Duodenal mucosa (tissue), 2 donors: Measurements from ENCODE around the gene ENO2.

Experiments
- H3K27ac ChIP-seq: one replicate; pipeline ENCODE4 v1.7.0; 2013; ENCODE audit warnings: low read depth, low read length
- H3K27me3 ChIP-seq, 2 donors: one replicate each; pipeline ENCODE4 v1.7.0; 2013; ENCODE audit warnings: low read length in 2 of 2, control low read depth in 1 of 2; ENCODE audit not compliant: insufficient read depth in 2 of 2, control insufficient read depth in 1 of 2
- H3K36me3 ChIP-seq, 2 donors: one replicate each; pipeline ENCODE4 v1.7.0; 2013; ENCODE audit warnings: low read length in 2 of 2, control low read depth in 1 of 2; ENCODE audit not compliant: insufficient read depth in 2 of 2, control insufficient read depth in 1 of 2
- H3K4me1 ChIP-seq, 2 donors: one replicate each; pipeline ENCODE4 v1.7.0; 2013; ENCODE audit warnings: low read length in 2 of 2, control low read depth in 1 of 2; ENCODE audit not compliant: insufficient read depth in 2 of 2, control insufficient read depth in 1 of 2
- H3K4me3 ChIP-seq, 2 donors: one replicate each; pipeline ENCODE4 v1.7.0; 2013; ENCODE audit warnings: low read length in 2 of 2, low read depth in 1 of 2
- H3K9ac ChIP-seq, 2 donors: one replicate each; pipeline ENCODE4 v1.7.0; 2013; ENCODE audit warnings: low read length in 2 of 2, low read depth in 1 of 2
- H3K9me3 ChIP-seq, 2 donors: one replicate each; pipeline ENCODE4 v1.7.0; 2013; ENCODE audit warnings: low read length in 2 of 2, control low read depth in 1 of 2; ENCODE audit not compliant: control insufficient read depth in 1 of 2

ENO2 gene

GRCh38 chr12:6923851-6924250 is 9.5 kb downstream of the ENO2 start:
- Histone ChIP-seq H3K27me3 (no peaks in the 10 kb centered on the region), H3K9me3 (no peaks in the 10 kb centered on the region), H3K36me3 (peaks cover 0 to 5% of the 10 kb centered on the region in 2 donors), H3K27ac (no peak overlapping the region), H3K4me1 (peaks cover 30 to 37% of the 10 kb centered on the region in 2 donors), H3K4me3 (no peak overlapping the region), H3K9ac (peak overlapping the region in 1 of 2 donors; percentile 78)

DNA sequence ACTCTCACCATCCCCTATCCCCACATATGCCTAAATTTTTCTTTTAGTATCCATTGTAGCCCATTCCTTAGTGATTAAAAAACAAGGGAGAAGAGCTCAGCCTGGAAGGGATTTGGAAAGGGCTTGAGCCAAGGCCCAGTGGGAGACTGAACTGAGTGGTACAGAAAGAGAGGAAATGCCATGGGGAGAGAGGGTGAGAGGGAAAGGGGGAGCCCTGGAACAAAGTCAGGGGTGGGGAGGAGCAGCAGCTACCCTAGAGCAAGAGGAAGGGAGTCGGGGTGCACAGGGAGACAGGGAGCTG is 10.8 kb downstream of the ENO2 start:
- peak overlapping the region; percentile 55 to 78 for H3K9ac ChIP-seq
- H3K27ac ChIP-seq = peak overlapping the region; percentile 77
- H3K9me3 ChIP-seq = no peaks in the 10 kb centered on the region
- no peaks in the 10 kb centered on the region for H3K27me3 ChIP-seq
- H3K4me1 ChIP-seq = peaks cover 43 to 51% of the 10 kb centered on the region in 2 donors
- peak overlapping the region in 1 of 2 donors; percentile 46 for H3K4me3 ChIP-seq
- H3K36me3 ChIP-seq = no peaks in the 10 kb centered on the region

GRCh38 chr12:6925540-6926279 is 11.3 kb downstream of the ENO2 start:
- peak overlapping the region; percentile 46 to 52 for H3K4me3 ChIP-seq
- H3K27me3 ChIP-seq = no peaks in the 10 kb centered on the region
- peak overlapping the region; percentile 77 for H3K27ac ChIP-seq
- peak overlapping the region; percentile 55 to 78 for H3K9ac ChIP-seq
- H3K4me1 ChIP-seq = peaks cover 45 to 53% of the 10 kb centered on the region in 2 donors
- no peaks in the 10 kb centered on the region for H3K9me3 ChIP-seq
- no peaks in the 10 kb centered on the region for H3K36me3 ChIP-seq

- Histone ChIP-seq H3K36me3 (no peaks in the 10 kb centered on the region), H3K27ac (peak within 1 kb of the TSS; percentile 86), H3K27me3 (no peaks in the 10 kb centered on the region), H3K4me3 (peak within 1 kb of the TSS; percentile 85 to 89), H3K9me3 (no peaks in the 10 kb centered on the region), H3K9ac (peak within 1 kb of the TSS; percentile 77 to 90), H3K4me1 (peaks cover 49 to 59% of the 10 kb centered on the region in 2 donors)
Observed at GRCh38 chr12:6927379-6928021, 13.1 kb downstream of the ENO2 start, which contains the start of gene ATN1. Gene ATN1 (plus strand): TSS chr12:6927959. CDS start chr12:6934002, 6,043 bp downstream.

GRCh38 chr12:6928022-6928702 is 13.8 kb downstream of the ENO2 start:
- Histone ChIP-seq H3K9me3 (no peaks in the 10 kb centered on the region), H3K27ac (peak overlapping the region; percentile 79), H3K36me3 (peaks cover 0 to 2% of the 10 kb centered on the region in 2 donors), H3K4me1 (peaks cover 49 to 59% of the 10 kb centered on the region in 2 donors), H3K4me3 (peak overlapping the region; percentile 85 to 89), H3K27me3 (no peaks in the 10 kb centered on the region), H3K9ac (peak overlapping the region; percentile 68 to 90)

DNA sequence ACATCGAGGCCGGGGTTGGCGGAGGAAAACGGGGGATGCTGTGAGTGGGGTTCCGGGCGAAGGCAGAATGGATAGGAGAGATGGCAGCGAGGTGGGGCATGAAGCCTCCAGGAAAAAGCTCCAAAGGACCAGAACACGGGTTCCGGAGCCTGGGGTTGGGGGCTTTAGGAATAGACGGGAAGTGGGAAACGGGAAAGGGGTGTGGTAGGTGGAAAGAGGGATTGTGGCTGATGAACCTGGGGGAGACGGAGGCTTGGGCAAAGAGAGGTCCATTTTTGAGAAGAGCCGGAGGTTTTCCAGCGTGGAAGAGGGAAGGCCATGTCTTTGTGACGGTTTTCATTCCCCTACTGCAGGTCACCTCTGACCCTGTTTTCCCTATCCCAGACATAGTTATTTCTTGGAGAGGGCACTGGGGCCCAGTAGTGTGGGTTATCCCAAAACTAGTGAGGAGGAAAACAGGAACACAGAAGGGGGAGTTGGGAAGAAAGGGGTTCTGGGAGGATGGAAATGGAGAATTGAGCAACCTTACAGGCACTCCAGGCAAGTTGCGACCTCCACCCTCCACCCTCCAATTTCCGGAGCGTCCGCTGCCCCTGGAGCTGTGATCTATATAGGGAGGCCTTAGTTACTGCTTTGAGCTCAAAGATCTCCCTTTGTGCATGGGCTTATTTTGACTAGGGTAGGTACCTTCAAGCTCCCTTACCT is 14.5 kb downstream of the ENO2 start:
- peak overlapping the region; percentile 85 to 89 for H3K4me3 ChIP-seq
- H3K9ac ChIP-seq = peak overlapping the region; percentile 68 to 90
- H3K27ac ChIP-seq = peak overlapping the region; percentile 79
- no peaks in the 10 kb centered on the region for H3K9me3 ChIP-seq
- no peaks in the 10 kb centered on the region for H3K27me3 ChIP-seq
- peaks cover 49 to 62% of the 10 kb centered on the region in 2 donors for H3K4me1 ChIP-seq
- peaks cover 0 to 9% of the 10 kb centered on the region in 2 donors for H3K36me3 ChIP-seq

GRCh38 chr12:6929466-6930452 is 15.4 kb downstream of the ENO2 start:
- Histone ChIP-seq H3K4me1 (peaks cover 44 to 53% of the 10 kb centered on the region in 2 donors), H3K36me3 (peaks cover 5 to 18% of the 10 kb centered on the region in 2 donors), H3K9ac (peak overlapping the region; percentile 68 to 90), H3K9me3 (no peaks in the 10 kb centered on the region), H3K27ac (peak overlapping the region; percentile 26), H3K27me3 (no peaks in the 10 kb centered on the region), H3K4me3 (peak overlapping the region; percentile 85 to 89)

DNA sequence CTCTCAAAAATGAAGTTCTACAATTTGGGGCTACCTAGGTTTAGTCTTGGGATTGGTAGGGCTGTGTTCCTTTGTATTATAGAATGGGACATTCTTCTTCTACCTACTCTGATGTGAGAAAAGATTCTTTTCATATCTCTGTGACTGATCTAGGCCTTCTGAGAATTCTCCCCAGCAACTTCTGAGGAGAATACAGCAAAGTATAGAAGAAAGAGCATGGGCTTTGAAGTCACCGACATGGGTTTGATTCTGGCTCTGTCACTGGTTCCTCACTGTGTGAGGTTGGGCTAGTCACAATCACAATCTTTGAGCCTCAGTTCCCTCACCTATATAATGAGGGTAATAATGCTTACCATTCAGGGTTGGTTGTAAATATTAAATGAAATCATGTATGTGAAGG is 18.4 kb downstream of the ENO2 start:
- Histone ChIP-seq H3K27me3 (no peaks in the 10 kb centered on the region), H3K9ac (no peak overlapping the region), H3K4me3 (no peak overlapping the region), H3K4me1 (peaks cover 25 to 38% of the 10 kb centered on the region in 2 donors), H3K36me3 (peaks cover 8 to 38% of the 10 kb centered on the region in 2 donors), H3K9me3 (no peaks in the 10 kb centered on the region), H3K27ac (no peak overlapping the region)

GRCh38 chr12:6934110-6934509 is 19.7 kb downstream of the ENO2 start:
- Histone ChIP-seq H3K9me3 (no peaks in the 10 kb centered on the region), H3K9ac (no peak overlapping the region), H3K27me3 (no peaks in the 10 kb centered on the region), H3K36me3 (peaks cover 8 to 40% of the 10 kb centered on the region in 2 donors), H3K4me3 (no peak overlapping the region), H3K4me1 (peaks cover 26 to 43% of the 10 kb centered on the region in 2 donors), H3K27ac (no peak overlapping the region)
